ENCODE results near the gene MAP3K15. TPM values are rescaled to one million over a fixed set of nuclear protein-coding genes. Genes with fewer than 3 reads are reported as not detected.

Gene MAP3K15
- total RNA-seq, 1 donor from 2014 or later, result 0.25 TPM

DNA sequence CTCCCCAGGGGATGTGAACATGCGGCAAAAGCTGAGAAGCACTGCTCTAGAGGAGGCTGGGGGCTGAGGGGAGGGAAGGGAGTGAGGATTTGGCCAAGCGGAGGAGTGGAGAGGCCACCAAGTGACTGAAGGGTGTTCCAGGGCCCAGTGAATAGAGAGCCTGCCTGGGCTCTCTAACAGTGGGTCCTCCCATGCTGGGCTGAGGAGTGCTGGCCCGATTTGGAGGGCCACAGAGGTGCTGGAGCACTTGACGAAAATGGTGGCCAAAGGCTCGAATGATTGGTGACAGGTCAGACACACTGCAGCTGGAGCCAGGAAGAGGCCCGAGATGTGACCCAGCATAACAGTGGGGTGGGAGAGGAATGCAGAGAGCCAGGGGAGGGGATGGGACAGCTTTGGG, 37.5 kb upstream of the MAP3K15 start:
- intact Hi-C loops (cut with DNase I), result no loop called here
- TF ChIP-seq, protein P1, sequence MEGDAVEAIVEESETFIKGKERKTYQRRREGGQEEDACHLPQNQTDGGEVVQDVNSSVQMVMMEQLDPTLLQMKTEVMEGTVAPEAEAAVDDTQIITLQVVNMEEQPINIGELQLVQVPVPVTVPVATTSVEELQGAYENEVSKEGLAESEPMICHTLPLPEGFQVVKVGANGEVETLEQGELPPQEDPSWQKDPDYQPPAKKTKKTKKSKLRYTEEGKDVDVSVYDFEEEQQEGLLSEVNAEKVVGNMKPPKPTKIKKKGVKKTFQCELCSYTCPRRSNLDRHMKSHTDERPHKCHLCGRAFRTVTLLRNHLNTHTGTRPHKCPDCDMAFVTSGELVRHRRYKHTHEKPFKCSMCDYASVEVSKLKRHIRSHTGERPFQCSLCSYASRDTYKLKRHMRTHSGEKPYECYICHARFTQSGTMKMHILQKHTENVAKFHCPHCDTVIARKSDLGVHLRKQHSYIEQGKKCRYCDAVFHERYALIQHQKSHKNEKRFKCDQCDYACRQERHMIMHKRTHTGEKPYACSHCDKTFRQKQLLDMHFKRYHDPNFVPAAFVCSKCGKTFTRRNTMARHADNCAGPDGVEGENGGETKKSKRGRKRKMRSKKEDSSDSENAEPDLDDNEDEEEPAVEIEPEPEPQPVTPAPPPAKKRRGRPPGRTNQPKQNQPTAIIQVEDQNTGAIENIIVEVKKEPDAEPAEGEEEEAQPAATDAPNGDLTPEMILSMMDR (IDR thresholded peaks at IDR 0.05), result no peak
- TF ChIP-seq POLR2A (IDR thresholded peaks at IDR 0.05) (no peak), POLR2AphosphoS5 (IDR thresholded peaks at IDR 0.05; ENCODE audit: insufficient read depth in 1 of 2, low read depth in 1 of 2) (no peak)
- Histone ChIP-seq H3K4me1 (no peaks in the 10 kb centered on the region), H3K27ac (no peak overlapping the region), H3K36me3 (no peaks in the 10 kb centered on the region), H3K27me3 (no peaks in the 10 kb centered on the region), H3K4me3 (no peak overlapping the region), H3K9me3 (no peaks in the 10 kb centered on the region)
- no peak for DNase-seq (ENCODE audit: extremely low spot score in 2 of 2)

DNA sequence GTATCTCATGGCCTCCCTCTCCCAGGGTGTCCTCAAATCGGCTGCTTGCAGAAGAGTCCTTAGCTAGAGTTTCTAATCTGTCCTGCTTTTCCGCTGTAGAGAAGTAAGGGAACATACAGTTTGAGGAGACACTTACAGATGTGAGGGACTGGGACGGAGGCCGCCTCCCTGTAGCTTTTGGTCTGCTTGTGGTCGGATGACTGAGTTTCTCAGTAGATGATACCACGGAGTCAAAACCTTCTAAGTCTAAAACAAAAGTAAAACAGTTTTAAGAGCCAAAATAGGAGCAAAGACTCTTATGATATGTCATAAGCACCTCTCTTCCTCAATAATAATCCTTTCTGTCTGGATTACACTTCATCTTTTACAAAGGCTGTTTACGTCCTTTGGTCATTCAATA, 34.5 kb upstream of the MAP3K15 start:
- Histone ChIP-seq H3K27me3 (no peaks in the 10 kb centered on the region), H3K4me3 (no peak overlapping the region), H3K27ac (no peak overlapping the region), H3K36me3 (no peaks in the 10 kb centered on the region), H3K9me3 (no peaks in the 10 kb centered on the region), H3K4me1 (no peaks in the 10 kb centered on the region)
- TF ChIP-seq POLR2AphosphoS5 (IDR thresholded peaks at IDR 0.05; ENCODE audit: insufficient read depth in 1 of 2, low read depth in 1 of 2) (no peak), POLR2A (IDR thresholded peaks at IDR 0.05) (no peak)
- TF ChIP-seq, protein P1 (IDR thresholded peaks at IDR 0.05), result no peak
- intact Hi-C loops (cut with DNase I), result loop anchor here (5.0 kb wide), 1 partner anchor 337 kb away; the partner anchor contains the start of gene SH3KBP1
- DNase-seq (ENCODE audit: extremely low spot score in 2 of 2), result no peak

DNA sequence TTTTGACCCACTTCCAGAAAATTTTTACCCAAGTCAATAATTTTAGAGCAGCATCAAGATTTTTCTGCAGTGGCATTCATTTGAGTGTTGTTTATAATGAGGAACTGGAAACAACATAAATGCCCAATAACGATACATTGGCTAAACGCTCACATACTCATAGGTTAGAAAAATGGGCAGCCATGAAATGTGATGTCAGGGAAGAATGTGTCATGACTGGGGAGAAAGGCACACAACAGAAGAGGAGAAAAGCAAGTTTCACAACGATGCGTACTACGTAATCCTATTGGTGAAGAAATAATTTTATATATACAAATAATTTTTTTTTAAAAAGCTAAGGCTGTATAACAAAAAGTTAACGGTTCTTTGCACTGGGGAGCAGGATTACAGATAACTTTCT, 33.6 kb upstream of the MAP3K15 start:
- Histone ChIP-seq H3K36me3 (no peaks in the 10 kb centered on the region), H3K9me3 (no peaks in the 10 kb centered on the region), H3K4me1 (no peaks in the 10 kb centered on the region), H3K27me3 (no peaks in the 10 kb centered on the region), H3K4me3 (no peak overlapping the region), H3K27ac (no peak overlapping the region)
- no peak for DNase-seq (ENCODE audit: extremely low spot score in 2 of 2)
- intact Hi-C loops (cut with DNase I), result loop anchor here (5.0 kb wide), 1 partner anchor 338 kb away; the partner anchor contains the start of gene SH3KBP1
- TF ChIP-seq, protein P1 (IDR thresholded peaks at IDR 0.05), result no peak
- TF ChIP-seq POLR2A (IDR thresholded peaks at IDR 0.05) (no peak), POLR2AphosphoS5 (IDR thresholded peaks at IDR 0.05; ENCODE audit: insufficient read depth in 1 of 2, low read depth in 1 of 2) (no peak)

DNA sequence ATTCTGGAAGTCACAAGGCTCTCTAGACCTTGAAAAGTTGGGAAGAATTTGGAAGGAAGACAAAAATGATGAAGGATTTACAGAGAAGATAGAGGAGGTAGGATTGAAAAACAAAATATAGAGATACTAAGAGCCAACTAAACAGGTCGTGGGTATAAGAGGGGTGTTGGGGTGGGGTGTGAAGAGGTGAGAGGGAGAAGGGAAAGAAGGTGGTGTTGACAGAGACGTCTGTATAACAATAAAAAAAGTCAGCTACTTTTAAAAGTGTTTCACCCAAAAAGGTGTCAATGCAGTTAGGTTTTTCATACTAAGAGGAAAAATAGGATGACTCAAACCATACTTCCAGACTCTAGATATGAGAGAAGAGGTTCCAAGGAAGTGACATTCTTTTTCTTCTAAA, 33.0 kb upstream of the MAP3K15 start:
- no peaks in the 10 kb centered on the region for H3K27me3 ChIP-seq
- DNase-seq (ENCODE audit: extremely low spot score in 2 of 2), result no peak
- no peaks in the 10 kb centered on the region for H3K36me3 ChIP-seq
- H3K4me1 ChIP-seq, result no peaks in the 10 kb centered on the region
- TF ChIP-seq POLR2AphosphoS5 (IDR thresholded peaks at IDR 0.05; ENCODE audit: insufficient read depth in 1 of 2, low read depth in 1 of 2) (no peak), POLR2A (IDR thresholded peaks at IDR 0.05) (no peak)
- TF ChIP-seq, protein P1 (IDR thresholded peaks at IDR 0.05), result no peak
- no peak overlapping the region for H3K4me3 ChIP-seq
- H3K9me3 ChIP-seq, result no peaks in the 10 kb centered on the region
- intact Hi-C loops (cut with DNase I), result loop anchor here (5.0 kb wide), 1 partner anchor 339 kb away; the partner anchor contains the start of gene SH3KBP1
- no peak overlapping the region for H3K27ac ChIP-seq

DNA sequence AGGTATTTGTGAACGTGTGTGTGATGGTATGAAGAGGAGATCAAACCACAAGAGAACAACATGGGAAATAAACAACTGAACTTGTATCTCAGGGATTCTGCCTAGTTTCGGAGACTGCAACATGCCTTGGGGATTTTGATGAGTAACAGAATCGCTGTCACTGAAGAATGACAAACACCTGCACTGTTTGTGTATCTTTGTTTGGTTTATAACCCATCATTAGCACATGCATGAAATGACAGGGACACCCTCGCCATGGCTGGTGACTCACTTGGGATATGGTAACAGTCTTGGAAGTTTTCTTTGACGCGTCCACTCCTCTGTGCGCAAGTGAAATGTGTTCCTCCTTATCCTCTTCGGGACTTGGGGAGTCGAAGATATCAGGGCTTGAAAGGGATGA, 30.3 kb upstream of the MAP3K15 start:
- TF ChIP-seq, protein P1 (IDR thresholded peaks at IDR 0.05), result no peak
- TF ChIP-seq POLR2AphosphoS5 (IDR thresholded peaks at IDR 0.05; ENCODE audit: insufficient read depth in 1 of 2, low read depth in 1 of 2) (no peak), POLR2A (IDR thresholded peaks at IDR 0.05) (no peak)
- DNase-seq (ENCODE audit: extremely low spot score in 2 of 2), result no peak
- H3K27ac ChIP-seq, result no peak overlapping the region
- no peaks in the 10 kb centered on the region for H3K27me3 ChIP-seq
- H3K4me1 ChIP-seq, result no peaks in the 10 kb centered on the region
- no peaks in the 10 kb centered on the region for H3K9me3 ChIP-seq
- intact Hi-C loops (cut with DNase I), result loop anchor here (5.0 kb wide), 1 partner anchor 342 kb away; the partner anchor contains the start of gene SH3KBP1
- H3K4me3 ChIP-seq, result no peak overlapping the region
- H3K36me3 ChIP-seq, result no peaks in the 10 kb centered on the region

Data from vagina (tissue), 2 donors.